ENCODE results near the gene AGTR1. TPM values are rescaled to one million over a fixed set of nuclear protein-coding genes. Genes with fewer than 3 reads are reported as not detected.

The AGTR1 gene
- total RNA-seq, 1 experiment from 2014 or later = not detected

DNA sequence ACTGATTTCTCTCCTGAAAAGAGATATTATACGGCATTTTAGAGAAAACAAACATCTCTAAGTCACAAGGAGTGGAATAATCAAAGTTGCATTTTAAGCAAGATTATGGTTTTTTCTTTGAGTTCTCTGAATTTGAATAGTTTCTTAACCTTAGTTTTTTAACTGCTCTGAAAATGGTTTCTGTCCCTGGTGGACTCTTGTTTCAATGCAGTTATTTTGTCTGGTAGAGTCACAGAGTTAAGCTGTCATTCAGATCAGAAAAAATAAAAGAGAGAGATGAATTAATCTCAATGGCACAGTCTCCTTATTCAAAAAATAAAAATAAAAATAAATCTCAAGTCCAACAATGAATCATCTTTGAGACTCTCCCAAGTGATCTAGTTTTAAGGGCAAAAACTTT lies 19.0 kb downstream of the AGTR1 start:
- H2BK15ac ChIP-seq (ENCODE audit: low read depth, low read length) = no peak overlapping the region
- H3K27ac Mint-ChIP-seq = no peak overlapping the region

More for the DNA sequence above, 19.0 kb downstream of the AGTR1 start:
- Mint-ChIP-seq H3K27me3 (ENCODE audit: low read depth) (no peaks in the 10 kb centered on the region), H3K4me3 (no peak overlapping the region), H3K36me3 (ENCODE audit: insufficient read depth in 1 of 3, low read depth in 3 of 3) (no peaks in the 10 kb centered on the region), H3K9me3 (no peaks in the 10 kb centered on the region), H3K4me1 (peaks cover 15% of the 10 kb centered on the region in 2 experiments)
- Histone ChIP-seq H4K20me1 (ENCODE audit: control insufficient read depth, insufficient read depth, insufficient read length) (no peaks in the 10 kb centered on the region), H3K14ac (ENCODE audit: insufficient read depth, low read length) (no peak overlapping the region), H4K8ac (replicated peaks; ENCODE audit: insufficient read length, low read depth, low read length) (no peak overlapping the region), H2BK20ac (ENCODE audit: low read depth, low read length, poor library complexity, severe bottlenecking) (no peak overlapping the region), H2BK120ac (ENCODE audit: low read depth, low read length, poor library complexity, severe bottlenecking) (no peak overlapping the region), H2AK5ac (ENCODE audit: insufficient read length, low read length) (no peak overlapping the region), H2BK5ac (ENCODE audit: insufficient read length, low read length) (no peak overlapping the region), H3K56ac (ENCODE audit: insufficient read length, low read depth, low read length) (no peak overlapping the region), H3K27ac (ENCODE audit: insufficient read length, low read depth, low read length) (no peak overlapping the region), H3K9me3 (ENCODE audit: control insufficient read depth, low read depth, low read length) (no peaks in the 10 kb centered on the region), H3K79me2 (ENCODE audit: insufficient read depth, low read length) (no peaks in the 10 kb centered on the region), H3K4me1 (ENCODE audit: insufficient read depth, low read length) (no peaks in the 10 kb centered on the region), H3K23me2 (ENCODE audit: insufficient read length, low read depth, low read length, poor library complexity, severe bottlenecking) (no peaks in the 10 kb centered on the region), H4K91ac (ENCODE audit: insufficient read length, low read depth, low read length) (no peak overlapping the region), H2AFZ (ENCODE audit: low read length) (no peak overlapping the region), H3K4me2 (ENCODE audit: insufficient read depth, insufficient read length, low read length) (no peak overlapping the region), H3K4ac (ENCODE audit: low read depth, low read length) (no peak overlapping the region), H4K5ac (ENCODE audit: insufficient read length, low read depth, low read length) (no peak overlapping the region), H3K79me1 (ENCODE audit: insufficient read depth, low read depth, low read length, poor library complexity, severe bottlenecking) (no peaks in the 10 kb centered on the region), H3K23ac (ENCODE audit: insufficient read length, low read depth, low read length) (no peak overlapping the region), H3K27me3 (ENCODE audit: insufficient read depth, low read length) (no peaks in the 10 kb centered on the region), H3K9ac (ENCODE audit: extremely low read depth, insufficient read length, low read length) (no peak overlapping the region), H3K18ac (ENCODE audit: insufficient read length, low read depth, low read length) (no peak overlapping the region), H3T11ph (ENCODE audit: low read length) (no peak overlapping the region), H2BK12ac (ENCODE audit: insufficient read length, low read depth, low read length) (no peak overlapping the region)
- no peak for DNase-seq
- TF ChIP-seq, protein P1, sequence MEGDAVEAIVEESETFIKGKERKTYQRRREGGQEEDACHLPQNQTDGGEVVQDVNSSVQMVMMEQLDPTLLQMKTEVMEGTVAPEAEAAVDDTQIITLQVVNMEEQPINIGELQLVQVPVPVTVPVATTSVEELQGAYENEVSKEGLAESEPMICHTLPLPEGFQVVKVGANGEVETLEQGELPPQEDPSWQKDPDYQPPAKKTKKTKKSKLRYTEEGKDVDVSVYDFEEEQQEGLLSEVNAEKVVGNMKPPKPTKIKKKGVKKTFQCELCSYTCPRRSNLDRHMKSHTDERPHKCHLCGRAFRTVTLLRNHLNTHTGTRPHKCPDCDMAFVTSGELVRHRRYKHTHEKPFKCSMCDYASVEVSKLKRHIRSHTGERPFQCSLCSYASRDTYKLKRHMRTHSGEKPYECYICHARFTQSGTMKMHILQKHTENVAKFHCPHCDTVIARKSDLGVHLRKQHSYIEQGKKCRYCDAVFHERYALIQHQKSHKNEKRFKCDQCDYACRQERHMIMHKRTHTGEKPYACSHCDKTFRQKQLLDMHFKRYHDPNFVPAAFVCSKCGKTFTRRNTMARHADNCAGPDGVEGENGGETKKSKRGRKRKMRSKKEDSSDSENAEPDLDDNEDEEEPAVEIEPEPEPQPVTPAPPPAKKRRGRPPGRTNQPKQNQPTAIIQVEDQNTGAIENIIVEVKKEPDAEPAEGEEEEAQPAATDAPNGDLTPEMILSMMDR (conservative IDR thresholded peaks at IDR 0.05) = no peak; the same call in 2 of the 3 replicates
- no CpG with 5 or more reads among the region's 1 CpG for WGBS (ENCODE audit: extremely low coverage, insufficient read length, low lambda C conversion rate)

Measured in H9 (cell line).